Vagina (tissue), 2 donors: ENCODE data around the gene HOXB6. TPM values are rescaled to one million over a fixed set of nuclear protein-coding genes. Genes with fewer than 3 reads are reported as not detected.

ENCODE experiments used
- DNase-seq, 2 donors: peaks; one replicate each; pipeline ENCODE4 v3.0.0-alpha.2; 2017; ENCODE audit errors: extremely low spot score in 2 of 2
- H3K27ac ChIP-seq: fragments of 200-600 bp; sonication (generic); one replicate; pipeline ENCODE4 v1.5.1; 2019
- H3K27me3 ChIP-seq: fragments of 200-600 bp; sonication (generic); one replicate; pipeline ENCODE4 v1.5.1; 2019
- H3K36me3 ChIP-seq, 2 donors: fragments of 200-600 bp; sonication (generic); one replicate each; pipeline ENCODE4 v1.5.1; 2017 to 2019
- H3K4me1 ChIP-seq: fragments of 200-600 bp; sonication (generic); one replicate; pipeline ENCODE4 v1.5.1; 2019
- H3K4me3 ChIP-seq, 2 donors: fragments of 200-600 bp; sonication (generic); 1 replicate in 1 of 2; 2 replicates in 1 of 2; pipeline ENCODE4 v1.5.1; 2016 to 2019
- H3K9me3 ChIP-seq: fragments of 200-600 bp; sonication (generic); one replicate; pipeline ENCODE4 v1.5.1; 2019
- CTCF ChIP-seq, 3 experiments: fragments of 450-650 bp in 2 of 3; fragments of 200-600 bp in 1 of 3; sonication (generic) in 1 of 3; IDR thresholded peaks; one replicate each; pipeline ENCODE4 v1.5.1; 2017 to 2019; ENCODE audit warnings: antibody characterized with exemption in 3 of 3, mild to moderate bottlenecking in 2 of 3, moderate library complexity in 2 of 3
- POLR2A ChIP-seq, 2 donors: fragments of 450-650 bp; IDR thresholded peaks; one replicate each; pipeline ENCODE4 v1.6.1; 2017; ENCODE audit warnings: antibody characterized with exemption in 2 of 2, mild to moderate bottlenecking in 2 of 2, moderate library complexity in 2 of 2
- POLR2AphosphoS5 ChIP-seq, 2 donors: sonication (generic); formaldehyde crosslinking; IDR thresholded peaks; one replicate each; pipeline ENCODE4 v1.9.0; 2017; ENCODE audit warnings: antibody characterized with exemption in 2 of 2, mild to moderate bottlenecking in 2 of 2, low read depth in 1 of 2; ENCODE audit not compliant: insufficient read depth in 1 of 2
- intact Hi-C: fragments of 100-400 bp; cut with DNase I; formaldehyde crosslinking; loops from one replicate; pipeline ENCODE4 v1.15.1; 2023
- total RNA-seq: library from RNA; depleted of rRNA; stranded (reverse); fragments of >200 nt; gene quantifications from one replicate; pipeline ENCODE4 v1.2.3, GENCODE V29; 2016

Gene HOXB6
- total RNA-seq, 1 donor from 2014 or later, result 1.2 TPM

GRCh38 chr17:48601539-48602425 is 3.0 kb downstream of the HOXB6 start:
- intact Hi-C loops, result no loop called here
- Histone ChIP-seq H3K9me3 (no peaks in the 10 kb centered on the region), H3K4me3 (peak overlapping the region; percentile 39 to 41), H3K27ac (no peak overlapping the region), H3K36me3 (no peaks in the 10 kb centered on the region), H3K4me1 (peaks cover 32% of the 10 kb centered on the region), H3K27me3 (no peaks in the 10 kb centered on the region)
- DNase-seq, result no peak
- TF ChIP-seq POLR2AphosphoS5 (IDR thresholded peaks at IDR 0.05; ENCODE audit: insufficient read depth in 1 of 2, low read depth in 1 of 2), result no peak
- TF ChIP-seq POLR2A (IDR thresholded peaks at IDR 0.05), result no peak
- no peak for TF ChIP-seq CTCF (IDR thresholded peaks at IDR 0.05)

GRCh38 chr17:48601207-48601538 is 3.6 kb downstream of the HOXB6 start:
- H3K27ac ChIP-seq, result no peak overlapping the region
- no peak for DNase-seq

GRCh38 chr17:48600244-48601098 is 4.3 kb downstream of the HOXB6 start:
- no peak overlapping the region for H3K27ac ChIP-seq
- no peaks in the 10 kb centered on the region for H3K9me3 ChIP-seq
- no peak for TF ChIP-seq POLR2AphosphoS5 (IDR thresholded peaks at IDR 0.05; ENCODE audit: insufficient read depth in 1 of 2, low read depth in 1 of 2)
- H3K36me3 ChIP-seq, result no peaks in the 10 kb centered on the region
- intact Hi-C loops, result no loop called here
- H3K27me3 ChIP-seq, result no peaks in the 10 kb centered on the region
- H3K4me1 ChIP-seq, result peaks cover 37% of the 10 kb centered on the region
- no peak for DNase-seq
- no peak overlapping the region for H3K4me3 ChIP-seq

More at GRCh38 chr17:48601207-48601538, 3.6 kb downstream of the HOXB6 start:
- TF ChIP-seq CTCF (IDR thresholded peaks at IDR 0.05), result no peak
- TF ChIP-seq POLR2AphosphoS5 (IDR thresholded peaks at IDR 0.05; ENCODE audit: insufficient read depth in 1 of 2, low read depth in 1 of 2), result no peak
- no peak for TF ChIP-seq POLR2A (IDR thresholded peaks at IDR 0.05)
- H3K4me1 ChIP-seq, result peaks cover 34% of the 10 kb centered on the region
- no peak overlapping the region for H3K4me3 ChIP-seq
- H3K27me3 ChIP-seq, result no peaks in the 10 kb centered on the region
- no peaks in the 10 kb centered on the region for H3K9me3 ChIP-seq
- H3K36me3 ChIP-seq, result no peaks in the 10 kb centered on the region
- intact Hi-C loops, result no loop called here

GRCh38 chr17:48599354-48599753 is 5.4 kb downstream of the HOXB6 start:
- TF ChIP-seq POLR2A (IDR thresholded peaks at IDR 0.05) (no peak), POLR2AphosphoS5 (IDR thresholded peaks at IDR 0.05; ENCODE audit: insufficient read depth in 1 of 2, low read depth in 1 of 2) (no peak), CTCF (IDR thresholded peaks at IDR 0.05) (no peak)
- H3K9me3 ChIP-seq, result no peaks in the 10 kb centered on the region
- H3K36me3 ChIP-seq, result no peaks in the 10 kb centered on the region
- intact Hi-C loops, result loop anchor here (5.0 to 10.0 kb wide), 2 partner anchors 262 to 575 kb away; no protein-coding TSS in a partner anchor
- no peak overlapping the region for H3K27ac ChIP-seq
- peaks cover 37% of the 10 kb centered on the region for H3K4me1 ChIP-seq
- H3K27me3 ChIP-seq, result no peaks in the 10 kb centered on the region
- no peak for DNase-seq
- H3K4me3 ChIP-seq, result no peak overlapping the region

- peaks cover 37% of the 10 kb centered on the region for H3K4me1 ChIP-seq
- H3K4me3 ChIP-seq, result no peak overlapping the region
- no peaks in the 10 kb centered on the region for H3K9me3 ChIP-seq
Measured at GRCh38 chr17:48598736-48599135, 6.0 kb downstream of the HOXB6 start.

More at GRCh38 chr17:48598736-48599135, 6.0 kb downstream of the HOXB6 start:
- H3K36me3 ChIP-seq, result no peaks in the 10 kb centered on the region
- no peak for DNase-seq
- H3K27ac ChIP-seq, result no peak overlapping the region
- no peaks in the 10 kb centered on the region for H3K27me3 ChIP-seq
- TF ChIP-seq POLR2A (IDR thresholded peaks at IDR 0.05) (no peak), POLR2AphosphoS5 (IDR thresholded peaks at IDR 0.05; ENCODE audit: insufficient read depth in 1 of 2, low read depth in 1 of 2) (no peak), CTCF (IDR thresholded peaks at IDR 0.05) (no peak)
- intact Hi-C loops, result loop anchor here (5.0 to 10.0 kb wide), 2 partner anchors 261 to 574 kb away; no protein-coding TSS in a partner anchor
